Hypothalamus (tissue), 51 donors: ENCODE measurements around the gene STPG3.

Experiments used
- DNase-seq, 51 donors: peaks; one replicate each; lab custom pipeline; 2025; lab: John Stamatoyannopoulos, UW

STPG3 gene

DNA sequence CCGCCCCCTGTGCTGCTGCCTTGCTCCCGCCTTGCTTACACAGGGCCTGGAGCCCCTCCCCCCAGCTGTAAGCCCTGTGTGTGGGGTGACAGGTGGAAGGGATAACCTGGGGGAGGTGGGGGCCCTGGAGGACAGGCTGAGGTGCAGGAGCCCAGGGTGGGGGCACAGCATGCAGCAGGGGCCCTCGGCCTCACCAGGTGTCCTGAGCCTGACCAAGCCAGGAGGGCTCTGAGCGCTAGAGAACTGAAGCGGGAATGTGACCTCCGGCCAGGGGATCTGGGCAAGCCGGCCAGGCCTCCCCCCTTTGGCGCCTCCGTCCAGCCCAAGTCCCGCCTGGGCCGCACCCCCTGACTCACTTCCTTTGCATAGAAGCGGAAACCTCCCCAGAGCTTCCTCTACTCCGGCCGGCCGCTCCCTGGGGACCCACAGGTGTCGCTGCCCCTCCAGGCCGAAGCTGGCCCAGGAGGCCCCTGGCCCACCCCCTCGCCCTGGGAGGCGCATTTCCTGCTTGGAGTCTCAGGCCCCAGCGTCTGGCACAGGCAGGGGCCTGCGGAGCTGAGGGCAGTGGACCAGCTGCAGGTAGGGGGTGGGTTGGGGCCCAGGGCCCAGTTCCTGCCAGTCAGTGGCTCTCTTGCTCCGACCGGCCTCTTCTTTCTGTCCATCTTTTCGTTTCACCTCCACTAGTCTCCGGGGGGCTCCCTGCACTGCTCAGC lies 26.4 kb downstream of the STPG3 start, which contains the start of gene TOR4A:
Gene TOR4A (plus strand): TSS at position 398 of the 713 bp plus-strand sequence. CDS start 964 bp downstream, outside the sequence.
- DNase-seq: peak in 8 of 51 donors; percentile 16 to 47 (median 36)

DNA sequence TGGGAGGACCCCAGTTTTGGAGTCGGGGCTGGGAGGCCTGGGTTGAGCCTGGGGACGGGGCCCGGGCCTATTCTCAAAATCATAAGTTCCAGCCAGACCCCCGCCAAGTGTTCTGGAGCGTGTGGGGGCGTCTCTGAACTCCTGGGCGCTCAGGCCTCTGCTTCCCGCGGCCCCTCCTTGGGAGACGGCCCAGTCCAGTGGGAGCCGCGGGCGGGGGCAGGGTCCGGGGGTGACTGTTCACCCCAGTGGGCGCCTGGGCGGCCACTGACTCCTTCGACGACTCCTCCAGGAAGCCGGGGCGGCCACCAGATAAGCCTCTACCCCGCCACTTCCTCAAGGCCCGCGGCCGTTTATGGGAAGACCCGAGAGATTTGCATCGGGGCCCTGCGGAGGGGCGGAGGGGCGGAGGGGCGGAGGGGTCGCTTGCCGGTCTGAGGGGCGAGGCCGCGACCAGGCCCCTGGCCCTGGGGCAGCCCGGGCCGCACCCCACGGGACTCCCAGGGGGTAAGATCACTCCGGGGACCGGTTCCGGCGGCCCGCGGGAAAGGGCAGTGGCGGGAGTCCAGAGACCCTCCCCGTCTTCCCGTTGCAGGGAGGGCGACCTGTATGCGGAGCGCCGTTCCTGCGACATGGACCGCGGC lies 27.1 kb downstream of the STPG3 start:
- no peak for DNase-seq

DNA sequence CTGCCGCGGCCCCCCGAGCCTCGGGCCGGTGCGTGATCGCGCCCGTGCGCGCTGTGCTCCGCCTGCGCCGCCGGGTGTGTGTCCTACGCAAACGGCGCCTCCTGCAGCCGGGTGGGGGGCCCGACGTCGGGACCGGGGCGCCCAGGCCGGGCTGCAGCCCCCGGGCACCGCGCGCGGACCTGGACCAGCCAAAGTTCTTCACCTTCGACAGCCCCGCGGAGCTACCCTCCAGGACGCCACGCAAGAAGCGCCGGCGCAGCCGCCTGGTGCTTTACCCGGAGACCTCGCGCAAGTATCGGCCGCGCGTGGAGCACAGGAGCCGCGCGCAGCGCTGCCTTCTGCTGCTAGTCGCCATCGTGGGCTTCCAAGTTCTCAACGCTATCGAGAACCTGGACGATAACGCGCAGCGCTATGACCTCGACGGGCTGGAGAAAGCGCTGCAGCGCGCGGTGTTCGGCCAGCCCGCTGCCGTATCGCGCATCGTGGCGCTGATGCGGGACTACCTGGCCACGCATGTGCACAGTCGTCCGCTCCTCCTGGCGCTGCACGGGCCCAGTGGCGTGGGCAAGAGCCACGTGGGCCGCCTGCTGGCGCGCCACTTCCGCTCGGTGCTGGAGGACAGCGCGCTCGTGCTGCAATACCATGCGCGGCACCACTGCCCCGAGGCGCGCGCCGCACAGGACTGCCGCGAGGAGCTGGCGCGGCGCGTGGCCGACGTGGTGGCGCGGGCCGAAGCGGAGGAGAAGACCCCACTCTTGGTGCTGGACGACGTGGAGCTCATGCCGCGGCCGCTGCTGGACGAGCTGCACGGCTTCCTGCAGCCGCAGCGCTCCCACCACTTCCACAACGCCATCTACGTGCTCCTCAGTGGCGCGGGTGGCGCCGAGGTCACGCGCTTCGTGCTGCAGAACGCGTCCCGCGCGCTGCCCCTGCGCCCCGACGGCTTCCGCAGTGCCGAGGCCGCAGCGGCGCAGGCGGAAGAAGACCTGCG lies 27.9 kb downstream of the STPG3 start:
- DNase-seq: no peak

GRCh38 chr9:137279741-137280473 lies 28.8 kb downstream of the STPG3 start:
- DNase-seq: no peak

GRCh38 chr9:137280474-137281344 lies 29.6 kb downstream of the STPG3 start:
- DNase-seq: no peak

DNA sequence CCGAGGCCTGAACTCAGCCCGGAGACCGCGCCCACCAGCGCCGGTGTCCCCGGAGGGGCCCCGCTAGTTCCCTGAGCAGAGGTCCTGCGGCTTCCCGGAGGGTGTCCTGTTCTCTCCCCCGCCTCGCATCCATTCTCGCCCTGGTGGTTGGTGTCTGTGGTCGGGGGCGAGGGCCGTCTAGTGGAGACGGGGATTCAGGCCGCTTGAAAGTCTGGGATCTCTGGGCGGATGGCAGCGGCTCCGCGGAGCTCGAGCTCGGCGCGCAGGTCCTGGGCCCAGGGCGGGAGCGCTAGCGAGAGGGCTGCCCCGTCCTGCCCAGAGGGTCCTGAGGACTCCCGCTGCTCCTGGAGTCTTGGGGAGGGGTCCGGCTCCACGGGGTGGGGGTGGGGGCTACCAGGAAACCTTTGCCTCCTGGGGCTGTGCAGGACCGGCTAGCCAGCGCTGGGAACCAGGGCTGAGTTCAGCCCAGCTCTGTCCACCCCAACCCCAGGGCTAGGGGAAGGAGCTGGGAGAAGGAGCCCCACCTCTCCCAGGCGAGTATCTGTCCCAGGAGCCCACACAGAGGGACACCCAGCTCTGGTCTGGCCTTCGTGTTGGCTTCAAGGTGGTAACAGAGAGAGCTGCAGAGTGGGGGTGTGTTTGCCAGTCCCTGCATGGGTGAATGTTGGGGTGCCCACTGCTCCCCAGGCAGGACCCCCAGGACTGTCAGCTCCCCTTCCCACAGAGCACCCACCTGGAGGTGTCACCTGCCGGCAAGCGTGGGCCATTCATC lies 30.4 kb downstream of the STPG3 start:
- no peak for DNase-seq

GRCh38 chr9:137286975-137287383 lies 35.9 kb downstream of the STPG3 start:
- DNase-seq: peak in 4 of 51 donors; percentile 14 to 39 (median 24)

DNA sequence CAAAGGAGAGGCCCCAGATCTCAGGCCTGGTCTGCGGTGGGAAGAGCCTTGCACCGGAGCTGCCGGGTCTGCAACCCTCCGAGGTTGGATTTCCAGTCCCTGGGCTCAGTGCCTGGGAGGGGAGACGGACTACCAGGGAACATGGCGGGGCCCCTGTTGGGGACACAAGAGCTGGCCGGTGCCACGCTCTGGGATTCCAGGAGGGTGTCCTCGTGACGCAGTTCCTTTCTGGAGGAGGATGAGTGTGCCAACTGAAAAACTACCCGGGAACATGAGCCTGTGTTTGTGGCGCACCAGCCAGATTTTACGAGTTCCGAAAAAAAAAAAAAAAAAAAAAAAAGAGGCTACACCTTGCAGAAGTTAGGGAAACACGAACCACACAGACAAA lies 42.0 kb downstream of the STPG3 start:
- peak in 3 of 51 donors; percentile 38 to 50 (median 39) for DNase-seq

DNA sequence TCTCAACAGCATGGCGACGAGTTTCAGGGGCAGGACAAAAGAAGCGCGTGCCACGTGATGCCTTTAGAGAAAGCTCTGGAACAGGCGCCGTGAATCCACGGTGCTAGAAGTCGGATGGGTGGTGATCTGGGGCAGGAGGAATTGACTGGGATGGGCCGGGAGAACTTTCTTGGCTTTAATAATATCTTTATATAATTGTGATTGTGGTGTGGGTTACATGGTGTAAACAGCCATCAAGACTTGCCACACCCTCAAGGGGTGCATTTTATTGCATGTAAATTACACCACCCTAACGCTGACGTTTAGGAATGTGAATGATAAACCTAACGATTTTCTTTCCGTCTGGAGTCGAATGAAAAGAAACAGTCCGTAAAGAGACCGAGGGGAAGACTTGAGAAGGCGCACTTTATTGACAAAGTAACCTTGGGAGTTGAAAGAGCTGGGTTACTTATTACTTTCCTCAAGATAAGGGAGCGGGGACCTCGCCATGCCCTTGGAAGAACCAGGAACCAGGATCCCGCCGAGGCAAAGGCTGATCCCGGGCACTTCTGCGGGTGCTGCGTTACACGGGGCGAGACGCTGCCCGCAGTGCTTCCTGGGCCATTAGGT lies 42.5 kb downstream of the STPG3 start:
- no peak for DNase-seq

DNA sequence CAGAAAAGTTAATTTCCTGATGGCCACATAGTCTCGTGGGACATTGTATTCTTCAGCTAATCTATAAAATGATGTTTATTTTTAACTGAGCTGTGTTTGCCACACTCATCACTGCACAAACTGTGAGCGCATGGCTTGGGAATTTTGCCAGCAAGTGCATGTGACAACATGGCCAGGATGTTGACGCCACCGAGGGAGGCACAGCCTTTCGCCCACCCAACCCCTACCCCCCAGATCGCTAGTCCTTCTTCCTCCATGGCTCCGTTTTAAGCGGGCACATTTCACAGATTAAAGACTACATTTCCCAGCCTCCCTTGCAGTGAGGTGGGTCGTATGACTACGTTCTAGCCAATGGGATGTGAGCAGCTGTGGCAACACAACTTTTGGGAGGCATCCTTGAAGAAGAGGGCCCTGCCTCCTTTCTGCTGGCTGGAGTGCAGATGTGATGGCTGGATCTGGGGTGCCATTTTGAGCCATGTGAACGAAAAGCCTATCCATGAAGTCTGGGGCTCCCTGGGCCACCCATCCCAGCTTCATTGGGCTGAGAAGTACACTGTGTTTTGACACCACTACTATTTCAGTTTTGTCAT lies 43.1 kb downstream of the STPG3 start:
- DNase-seq: no peak

- no peak for DNase-seq
These were observed 43.7 kb downstream of the STPG3 start for GRCh38 chr9:137294681-137295237.

- DNase-seq: peak in 2 of 51 donors; percentile 44 to 48
These were observed 44.2 kb downstream of the STPG3 start for GRCh38 chr9:137295238-137295811.

DNA sequence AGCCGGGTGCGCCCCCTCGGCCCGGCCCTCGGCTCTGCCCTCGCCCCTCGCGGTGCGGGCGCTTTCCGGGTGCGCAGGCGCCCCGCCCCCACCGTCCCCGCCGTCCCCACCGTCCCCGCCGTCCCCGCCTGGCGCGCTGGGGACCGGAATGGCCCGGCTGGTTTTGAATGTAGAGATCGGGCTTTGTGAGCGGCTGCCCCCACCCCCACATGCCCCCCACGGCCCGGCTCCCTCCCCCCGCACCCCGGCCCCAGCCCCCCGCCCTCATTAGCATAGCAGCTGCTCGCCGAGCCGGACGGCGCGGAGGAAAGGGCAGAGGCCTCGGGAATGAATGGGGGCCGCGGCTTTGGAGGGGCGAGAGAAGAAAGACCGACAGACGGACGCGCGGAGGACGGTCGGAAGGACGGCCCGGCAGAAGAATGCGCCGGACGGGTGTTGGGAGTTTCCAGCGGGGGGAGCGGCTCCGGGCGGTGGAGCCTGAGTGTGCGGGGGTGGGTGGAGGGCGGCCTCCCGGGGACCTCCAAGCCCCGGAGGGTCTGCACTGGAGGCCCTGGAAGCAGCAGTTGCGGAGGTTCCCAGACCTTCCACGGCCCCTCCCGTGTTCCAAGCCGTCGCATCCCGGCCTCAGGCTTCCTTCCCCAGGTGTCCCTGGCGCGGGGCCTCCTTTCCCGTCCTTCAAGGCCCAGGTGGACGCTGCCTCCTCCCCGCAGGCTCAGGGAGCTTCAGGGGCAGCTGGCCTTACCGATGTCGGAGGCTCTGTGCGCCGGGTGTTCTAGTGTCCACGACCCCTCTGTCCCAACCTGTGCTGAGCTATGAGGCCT lies 45.0 kb downstream of the STPG3 start:
- DNase-seq: no peak

DNA sequence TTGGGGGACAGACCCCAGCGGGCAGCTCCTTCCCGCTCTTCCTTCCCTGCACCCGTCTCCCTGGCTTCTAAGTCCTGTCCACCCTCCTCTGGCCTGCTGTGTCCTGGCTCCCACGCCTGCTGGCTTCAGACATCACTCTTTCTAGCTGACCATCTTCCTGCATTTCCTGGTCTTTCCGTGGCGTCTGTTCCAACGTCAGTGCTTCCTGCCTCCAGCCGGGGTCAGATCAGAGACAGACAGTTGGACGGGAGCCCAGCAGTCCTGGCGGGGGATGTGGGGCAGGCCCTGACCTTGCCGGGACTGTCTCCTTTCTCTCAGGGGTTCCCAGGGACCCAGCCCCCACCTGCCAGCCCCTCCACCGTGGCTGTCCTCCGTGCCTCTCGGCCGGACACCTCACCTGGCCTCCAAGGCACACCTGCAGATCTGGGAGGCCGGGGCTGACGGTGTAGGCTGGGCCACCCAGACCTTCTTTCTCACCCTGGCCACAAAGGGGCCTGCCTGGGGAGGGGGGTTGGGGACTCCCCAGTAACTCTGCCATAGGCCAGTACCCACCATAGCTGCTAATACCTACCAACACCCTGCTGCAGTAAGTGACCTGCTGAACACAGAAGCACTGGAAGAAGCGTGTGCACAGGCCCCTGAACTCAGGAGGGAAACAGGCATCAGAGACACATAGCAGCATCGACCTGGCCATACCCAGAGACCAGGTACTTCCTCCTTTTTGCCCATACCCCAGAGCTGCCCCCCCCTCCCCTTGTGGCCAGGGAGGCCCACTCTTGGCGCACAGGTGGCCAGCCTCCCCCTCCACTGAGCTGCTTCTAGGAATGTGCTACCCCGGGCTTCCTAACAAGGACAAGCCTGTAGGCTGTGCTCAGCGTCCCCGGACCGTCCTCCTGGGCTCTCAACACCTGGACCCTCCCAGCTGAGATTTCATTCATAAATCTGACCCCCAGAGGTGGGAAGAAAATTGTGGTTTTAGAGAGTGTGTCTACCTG lies 45.9 kb downstream of the STPG3 start:
- peak in 4 of 51 donors; percentile 28 to 41 (median 34) for DNase-seq

DNA sequence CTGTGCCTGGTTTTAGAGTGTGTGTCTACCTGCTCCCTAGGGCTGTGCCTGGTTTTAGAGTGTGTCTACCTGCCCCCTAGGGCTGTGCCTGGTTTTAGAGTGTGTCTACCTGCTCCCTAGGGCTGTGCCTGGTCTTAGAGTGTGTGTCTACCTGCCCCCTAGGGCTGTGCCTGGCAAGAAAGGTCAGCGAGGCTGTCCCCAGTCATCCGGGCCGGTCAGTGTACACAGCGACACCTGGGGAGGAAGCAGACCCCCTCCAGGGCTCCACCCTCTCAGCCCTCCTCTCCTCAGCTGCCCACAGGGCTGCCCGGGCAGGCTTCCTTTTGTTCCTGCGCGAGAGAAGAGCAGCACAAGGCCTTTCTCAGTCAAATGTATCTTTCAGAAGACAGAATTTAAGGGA lies 46.9 kb downstream of the STPG3 start:
- DNase-seq: no peak
